Gastrocnemius medialis (tissue), 4 donors: ENCODE results near the gene GCLC. TPM values are rescaled to one million over a fixed set of nuclear protein-coding genes. Genes with fewer than 3 reads are reported as not detected.
"Not testable (repeated sequence)": the region's sequence is repeated elsewhere in the genome, so short reads cannot be mapped to it uniquely, and the experiment has no call there.

ENCODE experiments used
- ATAC-seq, 2 donors: fragments of 150-250 bp; one replicate each; pipeline ENCODE4 v1.9.1; 2016
- DNase-seq, 2 donors: peaks; one replicate each; pipeline ENCODE4 v3.0.0-alpha.2; 2019
- H3K27ac ChIP-seq, 4 donors: fragments of 200-600 bp; sonication (generic); 1 replicate in 1 of 4; 2 replicates in 3 of 4; pipeline ENCODE4 v1.5.1; 2016 to 2018; ENCODE audit warnings: mild to moderate bottlenecking in 2 of 4, moderate library complexity in 1 of 4
- H3K27me3 ChIP-seq, 3 donors: fragments of 200-600 bp; sonication (generic) in 2 of 3; 1 replicate in 1 of 3; 2 replicates in 2 of 3; pipeline versions ENCODE4 v1.5.1 to v1.6.0; 2016 to 2019; ENCODE audit warnings: mild to moderate bottlenecking in 1 of 3, moderate library complexity in 1 of 3
- H3K36me3 ChIP-seq, 2 donors: fragments of 200-600 bp; sonication (generic) in 1 of 2; one replicate each; pipeline ENCODE4 v1.5.1; 2017 to 2018
- H3K4me1 ChIP-seq, 2 donors: fragments of 200-600 bp; sonication (generic) in 1 of 2; one replicate each; pipeline ENCODE4 v1.5.1; 2016 to 2017; ENCODE audit warnings: mild to moderate bottlenecking in 2 of 2
- H3K4me3 ChIP-seq, 4 donors: fragments of 200-600 bp; sonication (generic) in 3 of 4; 1 replicate in 1 of 4; 2 replicates in 3 of 4; pipeline ENCODE4 v1.5.1; 2016 to 2019; ENCODE audit warnings: mild to moderate bottlenecking in 2 of 4
- H3K9me3 ChIP-seq, 3 donors: fragments of 200-600 bp; sonication (generic) in 2 of 3; 1 replicate in 1 of 3; 2 replicates in 2 of 3; pipeline ENCODE4 v1.5.1; 2016 to 2019
- POLR2A ChIP-seq, 2 donors: fragments of 450-650 bp; IDR thresholded peaks; one replicate each; pipeline ENCODE4 v1.6.1; 2017; ENCODE audit warnings: antibody characterized with exemption in 2 of 2, mild to moderate bottlenecking in 2 of 2, moderate library complexity in 2 of 2
- in situ Hi-C, 4 donors: fragments of 200-750 bp; cut with MboI; loops; one replicate each; pipeline versions ENCODE4 v1.15.0 to v1.8.0; 2017; ENCODE audit warnings: low sequenced_read_pairs in 4 of 4
- intact Hi-C: fragments of 100-400 bp; cut with DNase I; formaldehyde crosslinking; loops from one replicate; pipeline ENCODE4 v1.15.1; 2023; ENCODE audit warnings: low total_unique reads
- total RNA-seq, 4 donors: library from RNA; depleted of rRNA; stranded (reverse); fragments of >200 nt; gene quantifications; one replicate each; pipeline versions ENCODE4 v1.1.0 to v1.2.3, GENCODE V29; 2016
- TF ChIP-seq, protein P1 (sequence below), 5 experiments: fragments of 450-650 bp in 3 of 5; fragments of 200-600 bp in 2 of 5; sonication (generic) in 2 of 5; IDR thresholded peaks in 4 of 5; conservative IDR thresholded peaks in 1 of 5; 1 replicate in 4 of 5; 2 replicates in 1 of 5; pipeline ENCODE4 v1.5.1; 2016 to 2019; ENCODE audit warnings: antibody characterized with exemption in 5 of 5, mild to moderate bottlenecking in 3 of 5, moderate library complexity in 3 of 5

GCLC gene
- total RNA-seq, 4 donors from 2014 or later = 16.4 to 29.0 (median 20.5) TPM

DNA sequence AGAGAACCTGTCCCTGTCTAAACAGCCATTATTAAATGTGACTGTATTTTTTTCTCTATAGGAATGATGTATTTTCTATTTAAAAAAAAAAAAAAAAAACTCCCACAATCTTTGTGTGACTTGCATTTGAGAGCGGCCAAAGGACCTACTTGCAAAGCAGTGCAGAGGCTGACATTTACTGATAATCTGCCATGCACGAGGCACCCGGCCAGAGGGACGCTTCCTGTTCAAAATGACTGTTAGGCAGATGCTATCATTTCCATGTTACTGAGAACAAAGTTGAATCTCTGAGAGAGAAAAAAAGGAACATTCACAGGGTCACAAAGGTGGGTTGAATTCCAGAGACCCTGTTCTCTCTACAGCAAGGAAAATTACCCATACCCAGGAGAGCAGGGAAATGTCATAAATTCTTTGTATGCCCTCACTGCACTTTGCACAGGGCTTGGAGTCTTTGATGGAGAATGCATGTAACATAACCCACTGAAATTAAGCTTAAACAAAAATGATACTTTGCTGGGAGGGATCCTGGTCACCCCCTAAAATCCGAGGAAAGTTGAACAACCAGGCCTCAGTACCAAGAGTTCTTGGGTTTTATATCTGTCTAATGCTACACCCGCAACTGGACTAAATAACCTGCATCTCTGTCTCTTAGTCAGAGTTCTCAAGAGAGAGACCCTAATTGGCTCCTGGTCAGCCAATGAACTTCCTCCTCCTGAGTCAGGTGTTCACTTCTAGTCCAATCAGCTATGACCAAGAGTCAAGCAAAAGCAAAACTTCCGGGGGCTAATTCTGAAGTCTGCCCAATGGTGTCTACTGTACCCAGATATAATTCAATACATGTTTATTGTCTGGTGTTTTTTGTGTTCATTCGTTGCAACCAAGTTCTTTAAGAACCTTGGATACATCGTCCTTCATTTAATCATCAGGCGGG is 61.2 kb downstream of the GCLC start:
- H3K9me3 ChIP-seq = no peaks in the 10 kb centered on the region
- ATAC-seq (peak; percentile 54), DNase-seq (no peak)
- no peak for TF ChIP-seq POLR2A (IDR thresholded peaks at IDR 0.05)
- TF ChIP-seq, protein P1, sequence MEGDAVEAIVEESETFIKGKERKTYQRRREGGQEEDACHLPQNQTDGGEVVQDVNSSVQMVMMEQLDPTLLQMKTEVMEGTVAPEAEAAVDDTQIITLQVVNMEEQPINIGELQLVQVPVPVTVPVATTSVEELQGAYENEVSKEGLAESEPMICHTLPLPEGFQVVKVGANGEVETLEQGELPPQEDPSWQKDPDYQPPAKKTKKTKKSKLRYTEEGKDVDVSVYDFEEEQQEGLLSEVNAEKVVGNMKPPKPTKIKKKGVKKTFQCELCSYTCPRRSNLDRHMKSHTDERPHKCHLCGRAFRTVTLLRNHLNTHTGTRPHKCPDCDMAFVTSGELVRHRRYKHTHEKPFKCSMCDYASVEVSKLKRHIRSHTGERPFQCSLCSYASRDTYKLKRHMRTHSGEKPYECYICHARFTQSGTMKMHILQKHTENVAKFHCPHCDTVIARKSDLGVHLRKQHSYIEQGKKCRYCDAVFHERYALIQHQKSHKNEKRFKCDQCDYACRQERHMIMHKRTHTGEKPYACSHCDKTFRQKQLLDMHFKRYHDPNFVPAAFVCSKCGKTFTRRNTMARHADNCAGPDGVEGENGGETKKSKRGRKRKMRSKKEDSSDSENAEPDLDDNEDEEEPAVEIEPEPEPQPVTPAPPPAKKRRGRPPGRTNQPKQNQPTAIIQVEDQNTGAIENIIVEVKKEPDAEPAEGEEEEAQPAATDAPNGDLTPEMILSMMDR (IDR thresholded peaks at IDR 0.05 in 4 of 5, conservative IDR thresholded peaks at IDR 0.05 in 1 of 5) = no peak
- H3K4me3 ChIP-seq = peak overlapping the region in 2 of 4 donors; percentile 0 to 9
- no peaks in the 10 kb centered on the region for H3K36me3 ChIP-seq
- peak overlapping the region in 3 of 4 donors; percentile 16 to 65 (median 43) for H3K27ac ChIP-seq
- intact Hi-C loops = loop anchor here (1.0 kb wide), 1 partner anchor 312 kb away; no protein-coding TSS in a partner anchor
- H3K27me3 ChIP-seq = no peaks in the 10 kb centered on the region
- in situ Hi-C loops = loop anchor here (5.0 to 10.0 kb wide), 3 partner anchors 306 to 311 kb away; no protein-coding TSS in a partner anchor
- peaks cover 3 to 14% of the 10 kb centered on the region in 2 donors for H3K4me1 ChIP-seq

DNA sequence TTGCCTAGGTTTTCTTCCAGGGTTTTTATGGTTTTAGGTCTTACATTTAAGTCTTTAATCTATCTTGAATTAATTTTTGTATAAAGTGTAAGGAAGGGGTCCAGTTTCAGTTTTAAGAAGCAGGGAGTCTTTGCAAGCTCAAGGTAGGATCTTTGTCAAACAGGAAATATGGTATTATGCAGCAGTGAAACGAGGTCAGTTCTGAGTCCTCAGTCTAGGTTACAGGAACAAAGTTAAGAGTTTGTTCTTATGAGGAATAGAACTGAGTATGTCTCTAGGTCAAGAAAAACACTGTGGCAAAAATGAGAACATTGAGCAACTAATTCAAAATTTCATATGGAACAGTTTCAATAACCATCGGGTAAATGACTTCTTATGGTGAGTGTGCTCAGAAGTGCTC is 63.6 kb downstream of the GCLC start:
- intact Hi-C loops = no loop called here
- no peaks in the 10 kb centered on the region for H3K36me3 ChIP-seq
- DNase-seq (no peak), ATAC-seq (no peak)
- H3K27me3 ChIP-seq = no peaks in the 10 kb centered on the region
- H3K4me3 ChIP-seq = no peak overlapping the region
- peaks cover 3 to 14% of the 10 kb centered on the region in 2 donors for H3K4me1 ChIP-seq
- no peaks in the 10 kb centered on the region for H3K9me3 ChIP-seq
- in situ Hi-C loops = loop anchor here (5.0 to 10.0 kb wide), 3 partner anchors 304 to 309 kb away; no protein-coding TSS in a partner anchor
- TF ChIP-seq, protein P1 (IDR thresholded peaks at IDR 0.05 in 4 of 5, conservative IDR thresholded peaks at IDR 0.05 in 1 of 5) = no peak
- TF ChIP-seq POLR2A (IDR thresholded peaks at IDR 0.05) = no peak
- no peak overlapping the region for H3K27ac ChIP-seq

DNA sequence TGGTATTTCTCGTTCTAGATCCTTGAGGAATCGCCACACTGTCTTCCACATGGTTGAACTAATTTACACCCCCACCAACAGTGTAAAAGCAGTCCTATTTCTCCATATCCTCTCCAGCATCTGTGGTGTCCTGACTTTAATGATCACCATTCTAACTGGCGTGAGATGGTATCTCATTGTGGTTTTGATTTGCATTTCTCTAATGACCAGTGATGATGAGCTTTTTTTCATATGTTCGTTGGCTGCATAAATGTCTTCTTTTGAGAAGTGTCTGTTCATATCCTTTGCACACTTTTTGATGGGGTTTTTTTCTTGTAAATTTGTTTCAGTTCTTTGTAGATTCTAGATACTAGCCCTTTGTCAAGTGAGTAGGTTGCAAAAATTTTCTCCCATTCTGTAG is 64.1 kb downstream of the GCLC start:
- H3K9me3 ChIP-seq, H3K4me3 ChIP-seq: not testable (repeated sequence)
- in situ Hi-C loops = loop anchor here (5.0 to 10.0 kb wide), 3 partner anchors 303 to 308 kb away; no protein-coding TSS in a partner anchor

DNA sequence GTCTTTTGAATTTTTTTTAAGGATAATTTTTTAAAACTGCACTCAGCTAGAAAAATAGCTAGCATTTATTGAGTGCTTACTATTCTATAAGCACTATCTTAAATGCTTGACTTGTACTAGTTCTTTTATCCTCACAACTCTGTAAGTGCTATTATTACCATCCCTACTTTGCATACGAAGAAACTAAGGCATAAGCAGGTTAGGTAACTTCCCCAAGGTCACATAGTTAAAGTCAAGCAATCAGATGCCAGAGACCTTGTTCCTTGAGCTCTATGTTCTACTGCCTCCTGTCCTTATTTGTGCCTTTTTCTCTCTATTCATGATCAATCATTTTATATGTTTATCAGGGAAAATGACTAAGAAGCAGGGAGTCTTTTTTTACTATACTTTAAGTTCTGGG is 65.0 kb downstream of the GCLC start:
- no peak for TF ChIP-seq POLR2A (IDR thresholded peaks at IDR 0.05)
- TF ChIP-seq, protein P1 (IDR thresholded peaks at IDR 0.05 in 4 of 5, conservative IDR thresholded peaks at IDR 0.05 in 1 of 5) = no peak
- Histone ChIP-seq H3K27me3 (no peaks in the 10 kb centered on the region), H3K36me3 (no peaks in the 10 kb centered on the region), H3K4me3 (no peak overlapping the region), H3K9me3 (no peaks in the 10 kb centered on the region), H3K4me1 (peaks cover 3 to 14% of the 10 kb centered on the region in 2 donors), H3K27ac (no peak overlapping the region)
- intact Hi-C loops (no loop called here), in situ Hi-C loops (loop anchor here (5.0 to 10.0 kb wide), 3 partner anchors 303 to 308 kb away; no protein-coding TSS in a partner anchor)
- no peak for DNase-seq
- no peak for ATAC-seq

More for the DNA sequence above, 64.1 kb downstream of the GCLC start:
- H3K27ac ChIP-seq, DNase-seq, intact Hi-C loops, H3K27me3 ChIP-seq, ATAC-seq, H3K36me3 ChIP-seq: not testable (repeated sequence)
- peaks cover 3 to 14% of the 10 kb centered on the region in 2 donors for H3K4me1 ChIP-seq

DNA sequence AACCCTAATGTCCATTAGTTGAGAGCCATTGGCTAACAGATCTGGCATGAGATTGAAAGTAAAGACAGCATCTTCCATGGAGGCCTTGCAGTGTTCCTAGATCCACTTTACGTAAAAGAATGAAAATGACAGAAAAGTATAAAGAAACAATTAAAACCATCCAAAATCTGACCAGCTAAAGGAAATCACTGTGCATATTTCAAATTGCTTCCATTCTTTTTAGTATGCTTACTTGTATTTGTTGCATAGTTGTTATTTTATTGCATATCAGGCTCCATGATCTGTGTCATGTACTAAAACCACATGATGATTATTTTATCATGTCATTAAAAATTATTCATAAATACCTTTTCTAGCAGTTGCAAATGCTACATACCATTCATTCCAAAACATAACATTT is 67.9 kb downstream of the GCLC start:
- no peak overlapping the region for H3K4me3 ChIP-seq
- no peaks in the 10 kb centered on the region for H3K27me3 ChIP-seq
- in situ Hi-C loops = no loop called here
- intact Hi-C loops = no loop called here
- TF ChIP-seq, protein P1 (IDR thresholded peaks at IDR 0.05 in 4 of 5, conservative IDR thresholded peaks at IDR 0.05 in 1 of 5) = no peak
- no peak for TF ChIP-seq POLR2A (IDR thresholded peaks at IDR 0.05)
- no peaks in the 10 kb centered on the region for H3K4me1 ChIP-seq
- ATAC-seq (no peak), DNase-seq (no peak)
- H3K36me3 ChIP-seq = no peaks in the 10 kb centered on the region
- no peak overlapping the region for H3K27ac ChIP-seq
- H3K9me3 ChIP-seq = no peaks in the 10 kb centered on the region
